DND-41 (cell line): ENCODE measurements around the gene ADRM1.

Experiments used
- CTCF ChIP-seq: IDR thresholded peaks from 2 replicates; pipeline ENCODE4 v1.5.1; 2012; ENCODE audit warnings: borderline replicate concordance, low read length, moderate library complexity, mild to moderate bottlenecking; ENCODE audit not compliant: poor library complexity, severe bottlenecking; ENCODE audit errors: extremely low read depth
- EZH2 ChIP-seq: IDR thresholded peaks from 3 replicates; pipeline ENCODE4 v1.6.1; 2012; ENCODE audit warnings: borderline replicate concordance, low read depth, mild to moderate bottlenecking, moderate library complexity, low read length, inconsistent platforms; ENCODE audit not compliant: severe bottlenecking

GRCh38 chr20:62307226-62308101 is 4.7 kb downstream of the ADRM1 start:
- TF ChIP-seq CTCF = no peak
- no peak for TF ChIP-seq EZH2
